Heart left ventricle (tissue), 13 donors: Measurements from ENCODE around the gene ZNF791.

Experiments
- POLR2A ChIP-seq, 2 donors: fragments of 450-650 bp; IDR thresholded peaks; one replicate each; pipeline ENCODE4 v1.6.1; 2017; ENCODE audit warnings: antibody characterized with exemption in 2 of 2, mild to moderate bottlenecking in 2 of 2, moderate library complexity in 2 of 2
- TF ChIP-seq, protein P1 (sequence below), 12 donors: fragments of 200-600 bp; sonication (generic) in 4 of 12; IDR thresholded peaks; one replicate each; pipeline versions ENCODE4 v1.5.0 to v1.8.0; 2018 to 2022; ENCODE audit warnings: antibody characterized with exemption in 12 of 12, mild to moderate bottlenecking in 5 of 12
- donor health status: ischemic (EF 13 %, LVEDD 7.1; RV severe dilation, severe dysfunction).
- donor health status: DM: no; HTN: yes; CAD: no.
- donor health status: DM: no; HTN: no; CAD: no.
- donor health status: ischemic (EF 25% LVEDD 6.9; RV normal size, moderate dysfunction).
- donor health status: ischemic (EF 25% LVEDD 5.7; RV mildly dilated, moderate dysfunction).
- donor health status: ischemic (EF 35%, LVEDD 5.7; RV mildly dilated, moderate dysfunction).
- donor health status: nonischemic (EF 11% LVEDD 7.7; RV severe dilation, severe dysfunction).
- donor health status: DM: yes; HTN: yes; CAD: no.
- donor health status: PGD.
- donor health status: ischemic (EF 29% LVEDD 5.4; RV normal size, mild dysfunction).
- donor health status: nonischemic (EF 23%, LVEDD 6.1; RV moderate dilation, normal function).

GRCh38 chr19:12681074-12681987 is 70.6 kb downstream of the ZNF791 start, which contains the start of gene DHPS:
- TF ChIP-seq, protein P1, sequence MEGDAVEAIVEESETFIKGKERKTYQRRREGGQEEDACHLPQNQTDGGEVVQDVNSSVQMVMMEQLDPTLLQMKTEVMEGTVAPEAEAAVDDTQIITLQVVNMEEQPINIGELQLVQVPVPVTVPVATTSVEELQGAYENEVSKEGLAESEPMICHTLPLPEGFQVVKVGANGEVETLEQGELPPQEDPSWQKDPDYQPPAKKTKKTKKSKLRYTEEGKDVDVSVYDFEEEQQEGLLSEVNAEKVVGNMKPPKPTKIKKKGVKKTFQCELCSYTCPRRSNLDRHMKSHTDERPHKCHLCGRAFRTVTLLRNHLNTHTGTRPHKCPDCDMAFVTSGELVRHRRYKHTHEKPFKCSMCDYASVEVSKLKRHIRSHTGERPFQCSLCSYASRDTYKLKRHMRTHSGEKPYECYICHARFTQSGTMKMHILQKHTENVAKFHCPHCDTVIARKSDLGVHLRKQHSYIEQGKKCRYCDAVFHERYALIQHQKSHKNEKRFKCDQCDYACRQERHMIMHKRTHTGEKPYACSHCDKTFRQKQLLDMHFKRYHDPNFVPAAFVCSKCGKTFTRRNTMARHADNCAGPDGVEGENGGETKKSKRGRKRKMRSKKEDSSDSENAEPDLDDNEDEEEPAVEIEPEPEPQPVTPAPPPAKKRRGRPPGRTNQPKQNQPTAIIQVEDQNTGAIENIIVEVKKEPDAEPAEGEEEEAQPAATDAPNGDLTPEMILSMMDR (IDR thresholded peaks at IDR 0.05): peak in 1 of 12 donors; percentile 20
- peak in 1 of 2 donors; percentile 27 for TF ChIP-seq POLR2A (IDR thresholded peaks at IDR 0.05)
